Measurements from ENCODE around the gene XIRP2. TPM values are rescaled to one million over a fixed set of nuclear protein-coding genes. Genes with fewer than 3 reads are reported as not detected.

XIRP2 gene
- total RNA-seq, 4 donors from 2014 or later, result 0.13 TPM; not detected in 3

DNA sequence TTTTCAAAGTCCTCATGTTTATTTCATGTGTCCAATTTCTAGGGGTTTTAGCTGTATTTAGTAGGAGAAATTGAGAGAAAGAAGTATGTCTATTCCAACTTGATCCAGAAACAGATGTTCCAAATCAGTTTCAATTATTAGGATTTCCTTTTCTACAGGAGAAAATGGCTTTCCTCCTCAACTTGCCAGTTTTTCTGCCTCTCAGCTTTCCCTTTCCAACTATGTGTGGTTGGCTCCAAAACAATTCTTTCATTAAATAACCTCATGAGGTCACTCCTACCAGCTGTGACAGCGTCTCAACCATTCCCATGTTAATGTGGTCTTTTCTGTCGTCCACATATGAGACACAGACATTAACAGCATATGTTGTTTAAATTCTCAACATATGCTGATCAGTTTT, 13.1 kb downstream of the XIRP2 start:
- TF ChIP-seq, protein P1, sequence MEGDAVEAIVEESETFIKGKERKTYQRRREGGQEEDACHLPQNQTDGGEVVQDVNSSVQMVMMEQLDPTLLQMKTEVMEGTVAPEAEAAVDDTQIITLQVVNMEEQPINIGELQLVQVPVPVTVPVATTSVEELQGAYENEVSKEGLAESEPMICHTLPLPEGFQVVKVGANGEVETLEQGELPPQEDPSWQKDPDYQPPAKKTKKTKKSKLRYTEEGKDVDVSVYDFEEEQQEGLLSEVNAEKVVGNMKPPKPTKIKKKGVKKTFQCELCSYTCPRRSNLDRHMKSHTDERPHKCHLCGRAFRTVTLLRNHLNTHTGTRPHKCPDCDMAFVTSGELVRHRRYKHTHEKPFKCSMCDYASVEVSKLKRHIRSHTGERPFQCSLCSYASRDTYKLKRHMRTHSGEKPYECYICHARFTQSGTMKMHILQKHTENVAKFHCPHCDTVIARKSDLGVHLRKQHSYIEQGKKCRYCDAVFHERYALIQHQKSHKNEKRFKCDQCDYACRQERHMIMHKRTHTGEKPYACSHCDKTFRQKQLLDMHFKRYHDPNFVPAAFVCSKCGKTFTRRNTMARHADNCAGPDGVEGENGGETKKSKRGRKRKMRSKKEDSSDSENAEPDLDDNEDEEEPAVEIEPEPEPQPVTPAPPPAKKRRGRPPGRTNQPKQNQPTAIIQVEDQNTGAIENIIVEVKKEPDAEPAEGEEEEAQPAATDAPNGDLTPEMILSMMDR (IDR thresholded peaks at IDR 0.05), result no peak
- no peak for TF ChIP-seq POLR2A (IDR thresholded peaks at IDR 0.05)
- Histone ChIP-seq H3K4me3 (replicated peaks in 1 of 3) (no peak overlapping the region), H3K27me3 (no peaks in the 10 kb centered on the region), H3K4me1 (no peaks in the 10 kb centered on the region), H3K9me3 (no peaks in the 10 kb centered on the region), H3K27ac (no peak overlapping the region), H3K36me3 (no peaks in the 10 kb centered on the region)
- DNase-seq, result no peak
- intact Hi-C loops (cut with DNase I), result no loop called here
- 71 to 77% methylated on average over 2 of the region's 2 CpGs for WGBS, 2 donors

DNA sequence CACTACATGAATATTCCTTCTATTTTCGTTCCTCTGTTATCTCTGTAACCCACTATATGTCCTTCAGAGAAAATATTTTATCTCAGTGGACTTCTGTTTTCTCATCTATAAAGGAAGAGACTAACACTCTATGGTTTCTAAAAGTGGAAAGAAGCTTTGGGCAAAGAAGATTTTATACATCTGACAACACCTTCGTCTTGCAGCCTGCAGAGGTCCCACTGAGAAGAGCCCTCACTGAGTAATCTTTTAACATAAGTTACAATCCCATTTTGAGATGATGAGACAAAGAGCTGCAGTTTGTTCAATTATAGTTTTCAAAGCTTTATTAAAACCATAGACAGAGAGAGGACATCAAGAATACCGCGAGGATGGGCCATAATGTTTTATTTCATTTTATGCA, 28.7 kb downstream of the XIRP2 start:
- no peaks in the 10 kb centered on the region for H3K9me3 ChIP-seq
- H3K27ac ChIP-seq, result no peak overlapping the region
- H3K36me3 ChIP-seq, result no peaks in the 10 kb centered on the region
- no peak for TF ChIP-seq POLR2A (IDR thresholded peaks at IDR 0.05)
- TF ChIP-seq, protein P1 (IDR thresholded peaks at IDR 0.05), result no peak
- H3K27me3 ChIP-seq, result no peaks in the 10 kb centered on the region
- 55 to 64% methylated on average over 4 of the region's 4 CpGs for WGBS, 2 donors
- H3K4me3 ChIP-seq (replicated peaks in 1 of 3), result no peak overlapping the region
- no peaks in the 10 kb centered on the region for H3K4me1 ChIP-seq
- no peak for DNase-seq
- intact Hi-C loops (cut with DNase I), result no loop called here

DNA sequence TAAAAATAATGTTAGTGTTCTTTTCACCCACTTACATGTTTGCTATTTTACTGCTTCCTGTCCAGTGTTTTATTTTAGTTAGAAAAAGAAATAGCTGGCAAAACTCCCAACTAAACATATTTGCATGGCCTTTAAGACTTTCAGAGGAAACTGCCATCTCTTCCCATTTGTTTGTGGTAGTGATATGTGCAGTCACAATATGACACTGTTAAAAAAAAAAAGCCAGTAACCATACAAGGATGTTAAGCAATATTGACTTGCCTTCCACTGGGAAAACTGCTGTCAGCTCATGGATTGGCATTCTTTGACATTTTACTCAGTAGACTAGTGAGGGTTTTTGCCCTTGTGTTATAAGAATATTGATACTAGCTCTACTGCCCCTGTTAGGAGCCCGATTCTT, 29.1 kb downstream of the XIRP2 start:
- intact Hi-C loops (cut with DNase I), result no loop called here
- WGBS, 2 donors, result 63 to 67% methylated on average over 1 of the region's 1 CpG

DNA sequence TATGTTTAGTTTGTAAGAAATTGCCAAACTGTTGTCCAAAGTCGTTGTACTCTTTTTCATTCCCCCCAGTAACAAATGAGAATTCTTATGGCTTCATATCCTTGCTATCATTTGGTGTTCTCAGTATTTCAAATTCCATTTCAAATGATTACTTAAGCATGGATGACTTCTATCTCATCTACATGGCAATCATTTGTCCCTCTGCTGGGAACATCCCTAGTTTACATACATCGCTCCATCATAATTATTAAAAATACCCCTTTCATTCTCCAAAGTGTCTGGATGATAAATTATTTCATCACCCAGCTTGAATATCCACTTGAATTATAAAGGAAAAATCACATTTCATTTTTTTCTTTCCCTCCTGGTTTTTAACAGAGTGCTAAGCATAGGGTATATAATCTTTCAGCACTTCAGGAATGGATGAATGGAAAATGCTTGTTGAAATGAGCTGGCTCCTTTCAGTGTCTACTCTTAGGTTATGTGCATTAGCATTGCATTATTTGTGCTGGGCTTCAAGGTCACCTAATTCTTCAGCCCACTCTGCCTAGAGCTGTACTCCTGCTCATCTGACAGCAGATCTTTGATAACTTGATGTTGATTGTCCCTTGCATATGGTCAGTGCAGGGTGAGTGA, 33.1 kb downstream of the XIRP2 start:
- no peak for DNase-seq
- Histone ChIP-seq H3K27me3 (no peaks in the 10 kb centered on the region), H3K9me3 (no peaks in the 10 kb centered on the region), H3K36me3 (no peaks in the 10 kb centered on the region), H3K4me1 (no peaks in the 10 kb centered on the region), H3K4me3 (replicated peaks in 1 of 3) (no peak overlapping the region), H3K27ac (no peak overlapping the region)
- WGBS, 2 donors, result 86 to 88% methylated on average over 2 of the region's 2 CpGs
- TF ChIP-seq, protein P1 (IDR thresholded peaks at IDR 0.05), result no peak
- TF ChIP-seq POLR2A (IDR thresholded peaks at IDR 0.05), result no peak
- intact Hi-C loops (cut with DNase I), result no loop called here

More for the DNA sequence above, 29.1 kb downstream of the XIRP2 start:
- Histone ChIP-seq H3K4me1 (no peaks in the 10 kb centered on the region), H3K4me3 (replicated peaks in 1 of 3) (no peak overlapping the region), H3K27me3 (no peaks in the 10 kb centered on the region), H3K9me3 (no peaks in the 10 kb centered on the region), H3K36me3 (no peaks in the 10 kb centered on the region), H3K27ac (no peak overlapping the region)
- TF ChIP-seq, protein P1 (IDR thresholded peaks at IDR 0.05), result no peak
- no peak for TF ChIP-seq POLR2A (IDR thresholded peaks at IDR 0.05)
- DNase-seq, result no peak

DNA sequence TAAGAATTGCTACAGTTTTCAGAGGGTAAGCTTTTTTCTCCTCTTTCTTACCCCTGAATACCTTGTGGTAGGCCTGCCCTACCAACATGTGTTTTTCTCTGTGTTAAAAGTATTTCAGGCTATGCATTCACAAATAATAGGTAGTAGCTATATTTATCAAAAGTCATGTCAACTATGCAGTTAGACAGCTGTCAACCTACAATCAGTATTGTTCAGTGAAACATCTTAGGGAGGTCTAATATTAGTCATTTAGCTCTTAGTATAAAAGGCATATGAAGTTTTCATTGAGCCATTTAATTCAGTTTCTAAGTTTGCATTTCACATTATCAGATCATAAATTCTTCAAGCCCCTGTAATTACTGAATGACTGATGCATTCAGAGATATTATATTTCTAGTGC, 36.7 kb downstream of the XIRP2 start:
- H3K36me3 ChIP-seq, result no peaks in the 10 kb centered on the region
- no peak overlapping the region for H3K27ac ChIP-seq
- intact Hi-C loops (cut with DNase I), result no loop called here
- TF ChIP-seq POLR2A (IDR thresholded peaks at IDR 0.05), result no peak
- TF ChIP-seq, protein P1 (IDR thresholded peaks at IDR 0.05), result no peak
- H3K27me3 ChIP-seq, result no peaks in the 10 kb centered on the region
- no peaks in the 10 kb centered on the region for H3K9me3 ChIP-seq
- no peaks in the 10 kb centered on the region for H3K4me1 ChIP-seq
- no peak overlapping the region for H3K4me3 ChIP-seq (replicated peaks in 1 of 3)
- no peak for DNase-seq
